ENCODE results near the gene ERF. TPM values are rescaled to one million over a fixed set of nuclear protein-coding genes. Genes with fewer than 3 reads are reported as not detected.

The ERF gene
- total and polyA plus RNA-seq, 2 donors (not counting 1 experiment from before 2014, with no cell fraction given) = 48.6 to 51.5 TPM

- Mint-ChIP-seq H3K9me3 (ENCODE audit: insufficient read depth) (no peaks in the 10 kb centered on the region), H3K27me3 (no peaks in the 10 kb centered on the region), H3K4me3 (peak overlapping the region; percentile 92), H3K27ac (peak overlapping the region; percentile 93), H3K4me1 (peaks cover 21% of the 10 kb centered on the region)
- Histone ChIP-seq H3K4me1 (ENCODE audit: control insufficient read depth in 2 of 2, insufficient read depth in 2 of 2, low read length in 2 of 2) (peaks cover 37 to 44% of the 10 kb centered on the region in 2 donors), H4K20me1 (ENCODE audit: control insufficient read depth, insufficient read depth, low read length, poor library complexity, severe bottlenecking) (peaks cover 46% of the 10 kb centered on the region), H3K36me3 (replicated peaks in 1 of 2; ENCODE audit: control extremely low read depth in 1 of 2, control insufficient read depth in 1 of 2, extremely low read depth in 1 of 2, insufficient read depth in 2 of 2, low read length in 1 of 2) (peaks cover 1 to 47% of the 10 kb centered on the region in 2 experiments), H2AFZ (ENCODE audit: insufficient read depth, low read depth, low read length, poor library complexity, severe bottlenecking) (no peak overlapping the region), H3K27ac (ENCODE audit: low read length in 2 of 2) (peak overlapping the region; percentile 32 to 51), H3K27me3 (replicated peaks in 1 of 4; ENCODE audit: control extremely low read depth in 1 of 4, control insufficient read depth in 3 of 4, insufficient read depth in 4 of 4, low read length in 3 of 4) (no peaks in the 10 kb centered on the region), H3K9ac (ENCODE audit: low read length) (peak overlapping the region; percentile 74), H3K9me3 (ENCODE audit: control extremely low read depth in 1 of 3, control insufficient read depth in 2 of 3, insufficient read depth in 1 of 3, low read length in 2 of 3) (no peaks in the 10 kb centered on the region), H3K79me2 (ENCODE audit: control insufficient read depth, insufficient read depth, low read length) (peaks cover 18% of the 10 kb centered on the region), H3K4me3 (ENCODE audit: control extremely low read depth in 1 of 5, extremely low read depth in 1 of 5, insufficient read depth in 1 of 5, low read depth in 2 of 5, low read length in 4 of 5) (peak overlapping the region in 3 of 5 experiments; percentile 7 to 67 (median 20)), H3K4me2 (replicated peaks; ENCODE audit: low read depth, low read length, poor library complexity, severe bottlenecking) (peak overlapping the region; percentile 100)
- intact Hi-C loops (cut with micrococcal nuclease) = loop anchor here (1.0 kb wide), 1 partner anchor 10 kb away; no protein-coding TSS in a partner anchor
- DNase-seq (peak; percentile 55), ATAC-seq (ENCODE audit: low read depth) (no peak)
- ChIA-PET CTCF (interaction anchor here (1.5 to 2.7 kb wide), 2 partner anchors 10 to 154 kb away, joined by 4 to 12 read pairs; partner anchors contain the start of gene POU2F2), POLR2A (interaction anchor here (0.6 kb wide), 1 partner anchor 18 kb away, joined by 3 read pairs; no protein-coding TSS in a partner anchor)
- TF ChIP-seq EZH2 (IDR thresholded peaks at IDR 0.05; ENCODE audit: borderline replicate concordance, insufficient read depth, low read depth, low read length, poor library complexity, severe bottlenecking) (no peak), CTCF (IDR thresholded peaks at IDR 0.05) (no peak)
- WGBS (ENCODE audit: insufficient coverage) = 25% methylated on average over 9 of the region's 13 CpGs
These were observed 31.6 kb upstream of the ERF start for GRCh38 chr19:42286349-42287016.

GRCh38 chr19:42285988-42286348 lies 31.0 kb upstream of the ERF start:
- Histone ChIP-seq H3K27ac (ENCODE audit: low read length in 2 of 2) (peak overlapping the region; percentile 32 to 51), H3K9me3 (ENCODE audit: control extremely low read depth in 1 of 3, control insufficient read depth in 2 of 3, insufficient read depth in 1 of 3, low read length in 2 of 3) (no peaks in the 10 kb centered on the region), H3K9ac (ENCODE audit: low read length) (peak overlapping the region; percentile 74), H3K4me2 (replicated peaks; ENCODE audit: low read depth, low read length, poor library complexity, severe bottlenecking) (peak overlapping the region; percentile 100), H4K20me1 (ENCODE audit: control insufficient read depth, insufficient read depth, low read length, poor library complexity, severe bottlenecking) (peaks cover 41% of the 10 kb centered on the region), H3K36me3 (replicated peaks in 1 of 2; ENCODE audit: control extremely low read depth in 1 of 2, control insufficient read depth in 1 of 2, extremely low read depth in 1 of 2, insufficient read depth in 2 of 2, low read length in 1 of 2) (peaks cover 1 to 42% of the 10 kb centered on the region in 2 experiments), H3K27me3 (replicated peaks in 1 of 4; ENCODE audit: control extremely low read depth in 1 of 4, control insufficient read depth in 3 of 4, insufficient read depth in 4 of 4, low read length in 3 of 4) (no peaks in the 10 kb centered on the region), H3K4me3 (ENCODE audit: control extremely low read depth in 1 of 5, extremely low read depth in 1 of 5, insufficient read depth in 1 of 5, low read depth in 2 of 5, low read length in 4 of 5) (peak overlapping the region in 3 of 5 experiments; percentile 7 to 67 (median 20)), H3K4me1 (ENCODE audit: control insufficient read depth in 2 of 2, insufficient read depth in 2 of 2, low read length in 2 of 2) (peaks cover 42 to 49% of the 10 kb centered on the region in 2 donors), H2AFZ (ENCODE audit: insufficient read depth, low read depth, low read length, poor library complexity, severe bottlenecking) (no peak overlapping the region), H3K79me2 (ENCODE audit: control insufficient read depth, insufficient read depth, low read length) (peaks cover 18% of the 10 kb centered on the region)
- peaks cover 21% of the 10 kb centered on the region for H3K4me1 Mint-ChIP-seq
- no peaks in the 10 kb centered on the region for H3K9me3 Mint-ChIP-seq (ENCODE audit: insufficient read depth)
- H3K27me3 Mint-ChIP-seq = no peaks in the 10 kb centered on the region
- POLR2A ChIA-PET = interaction anchor here (0.6 to 3.8 kb wide), 2 partner anchors 19 to 172 kb away, joined by 3 to 12 read pairs; no protein-coding TSS in a partner anchor
- CTCF ChIA-PET = interaction anchor here (1.2 to 1.5 kb wide), 2 partner anchors 10 to 87 kb away, joined by 4 read pairs; no protein-coding TSS in a partner anchor
- no peak for TF ChIP-seq EZH2 (IDR thresholded peaks at IDR 0.05; ENCODE audit: borderline replicate concordance, insufficient read depth, low read depth, low read length, poor library complexity, severe bottlenecking)
- TF ChIP-seq CTCF (IDR thresholded peaks at IDR 0.05) = no peak
- WGBS (ENCODE audit: insufficient coverage) = 15% methylated on average over 6 of the region's 6 CpGs
- intact Hi-C loops (cut with micrococcal nuclease) = loop anchor here (1.0 kb wide), 1 partner anchor 10 kb away; no protein-coding TSS in a partner anchor
- H3K27ac Mint-ChIP-seq = peak overlapping the region; percentile 93
- DNase-seq (no peak), ATAC-seq (ENCODE audit: low read depth) (no peak)
- peak overlapping the region; percentile 92 for H3K4me3 Mint-ChIP-seq

Measured in B cell (primary cell).